Measurements from ENCODE around the gene COG5.

Gene COG5

DNA sequence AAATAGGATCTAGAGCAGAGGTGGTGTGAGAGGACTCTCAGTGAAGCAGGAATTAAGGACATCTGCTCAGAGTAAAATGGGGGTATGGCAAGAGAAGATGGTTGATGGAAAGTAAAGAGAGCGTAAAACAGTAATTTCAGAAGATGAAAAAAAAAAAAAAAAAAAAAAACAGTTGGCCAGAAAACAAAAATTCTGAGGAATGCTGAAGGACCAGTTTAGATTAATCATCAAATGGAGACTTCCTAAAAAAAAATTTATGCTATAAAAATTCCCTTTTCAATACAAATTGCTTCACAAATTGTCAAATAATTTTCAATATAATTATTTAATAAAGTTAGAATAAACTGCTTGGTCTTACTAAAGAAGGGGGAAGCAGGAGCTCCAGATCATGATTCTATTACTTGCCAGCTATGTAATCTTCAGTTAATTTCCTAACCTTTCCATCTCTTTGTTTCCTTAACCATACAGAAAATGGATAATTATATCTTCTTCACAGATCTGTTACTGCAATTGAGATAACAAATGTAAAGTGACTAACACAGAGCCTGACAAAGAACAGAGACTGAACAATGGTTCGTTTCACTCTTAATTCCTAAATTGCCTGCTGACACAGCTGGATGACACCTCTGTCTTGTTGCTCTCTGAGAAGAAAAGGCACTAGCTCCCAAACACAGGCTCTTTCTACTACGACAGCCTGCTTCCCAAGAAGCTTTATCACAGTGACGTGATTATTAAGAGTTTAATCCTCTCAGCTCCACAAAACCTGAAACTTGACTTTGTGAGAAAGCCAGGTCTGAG is 158.8 kb downstream of the COG5 start:
- ChIA-PET POLR2A (ENCODE audit: low non-redundant PET) (no interaction called here), CTCF (interaction anchor here (0.5 kb wide), 1 partner anchor 854 kb away, joined by 3 read pairs; no protein-coding TSS in a partner anchor)
- TF ChIP-seq, protein P1, sequence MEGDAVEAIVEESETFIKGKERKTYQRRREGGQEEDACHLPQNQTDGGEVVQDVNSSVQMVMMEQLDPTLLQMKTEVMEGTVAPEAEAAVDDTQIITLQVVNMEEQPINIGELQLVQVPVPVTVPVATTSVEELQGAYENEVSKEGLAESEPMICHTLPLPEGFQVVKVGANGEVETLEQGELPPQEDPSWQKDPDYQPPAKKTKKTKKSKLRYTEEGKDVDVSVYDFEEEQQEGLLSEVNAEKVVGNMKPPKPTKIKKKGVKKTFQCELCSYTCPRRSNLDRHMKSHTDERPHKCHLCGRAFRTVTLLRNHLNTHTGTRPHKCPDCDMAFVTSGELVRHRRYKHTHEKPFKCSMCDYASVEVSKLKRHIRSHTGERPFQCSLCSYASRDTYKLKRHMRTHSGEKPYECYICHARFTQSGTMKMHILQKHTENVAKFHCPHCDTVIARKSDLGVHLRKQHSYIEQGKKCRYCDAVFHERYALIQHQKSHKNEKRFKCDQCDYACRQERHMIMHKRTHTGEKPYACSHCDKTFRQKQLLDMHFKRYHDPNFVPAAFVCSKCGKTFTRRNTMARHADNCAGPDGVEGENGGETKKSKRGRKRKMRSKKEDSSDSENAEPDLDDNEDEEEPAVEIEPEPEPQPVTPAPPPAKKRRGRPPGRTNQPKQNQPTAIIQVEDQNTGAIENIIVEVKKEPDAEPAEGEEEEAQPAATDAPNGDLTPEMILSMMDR (conservative IDR thresholded peaks at IDR 0.05; ENCODE audit: low read depth): no peak
- H3K27ac ChIP-seq: no peak overlapping the region
- DNase-seq (ENCODE audit: low spot score): peak; percentile 8

DNA sequence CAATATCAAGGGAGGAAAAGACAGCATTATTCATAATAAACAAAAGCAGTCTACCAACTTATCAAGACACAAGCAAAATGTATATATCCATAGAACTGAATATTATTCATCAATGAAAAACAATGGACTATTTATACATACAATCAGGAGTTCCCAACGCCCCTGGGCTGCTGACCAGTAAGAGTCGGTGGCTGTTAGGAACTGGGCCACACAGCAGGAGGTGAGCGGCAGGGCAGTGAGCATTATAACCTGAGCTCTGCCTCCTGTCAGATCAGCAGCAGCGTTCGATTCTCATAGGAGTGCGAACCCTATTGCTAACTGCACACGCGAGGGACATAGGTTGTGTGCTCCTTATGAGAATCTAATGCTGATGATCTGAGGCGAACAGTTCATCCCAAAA is 165.6 kb downstream of the COG5 start:
- no peak overlapping the region for H3K27ac ChIP-seq
- POLR2A ChIA-PET (ENCODE audit: low non-redundant PET): no interaction called here
- CTCF ChIA-PET: no interaction called here
- TF ChIP-seq, protein P1 (conservative IDR thresholded peaks at IDR 0.05; ENCODE audit: low read depth): no peak
- DNase-seq (ENCODE audit: low spot score): no peak

DNA sequence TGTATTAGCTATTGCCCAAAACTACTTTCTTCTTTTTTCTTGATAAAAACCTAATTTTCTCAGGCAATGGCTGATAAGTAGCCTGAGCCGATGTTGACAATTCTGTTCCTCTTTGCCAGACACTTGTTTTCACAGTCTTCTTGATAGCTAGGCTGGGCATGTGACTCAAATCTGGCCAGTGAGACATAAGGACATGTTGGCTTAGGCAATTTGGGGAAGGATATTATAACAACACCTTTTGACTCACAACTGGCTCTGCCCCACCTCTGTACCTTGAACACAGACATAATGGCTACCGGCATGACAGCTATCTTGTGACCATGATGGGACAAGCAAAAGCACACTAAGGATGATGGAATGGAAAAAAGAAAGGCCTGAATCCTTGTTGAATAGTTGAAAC is 166.7 kb downstream of the COG5 start:
- ChIA-PET POLR2A (ENCODE audit: low non-redundant PET) (no interaction called here), CTCF (interaction anchor here (0.5 to 1.2 kb wide), 4 partner anchors 67 to 215 kb away, joined by 3 to 10 read pairs (median 4); no protein-coding TSS in a partner anchor)
- no peak for DNase-seq (ENCODE audit: low spot score)
- TF ChIP-seq, protein P1 (conservative IDR thresholded peaks at IDR 0.05; ENCODE audit: low read depth): no peak
- no peak overlapping the region for H3K27ac ChIP-seq

DNA sequence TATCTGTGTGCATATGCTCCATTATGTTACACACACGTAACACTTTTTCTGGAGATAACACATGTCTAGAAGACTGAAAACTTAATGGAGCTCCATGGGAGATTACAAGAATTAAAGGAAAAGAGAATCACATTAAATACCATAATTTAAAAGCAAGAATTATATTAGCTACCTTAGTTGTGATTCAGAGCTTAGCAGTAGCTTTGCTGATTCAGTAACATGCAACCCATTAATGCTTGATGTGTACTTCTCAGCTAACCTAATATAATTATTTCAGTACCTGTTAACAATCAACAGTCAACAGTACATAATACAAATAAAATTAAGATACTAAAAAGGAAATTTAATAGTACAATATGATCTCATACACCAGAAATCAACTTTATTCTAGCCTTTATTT is 167.6 kb downstream of the COG5 start:
- no peak overlapping the region for H3K27ac ChIP-seq
- DNase-seq (ENCODE audit: low spot score): no peak
- TF ChIP-seq, protein P1 (conservative IDR thresholded peaks at IDR 0.05; ENCODE audit: low read depth): no peak
- ChIA-PET POLR2A (ENCODE audit: low non-redundant PET) (no interaction called here), CTCF (interaction anchor here (1.2 kb wide), 1 partner anchor 68 kb away, joined by 3 read pairs; no protein-coding TSS in a partner anchor)

DNA sequence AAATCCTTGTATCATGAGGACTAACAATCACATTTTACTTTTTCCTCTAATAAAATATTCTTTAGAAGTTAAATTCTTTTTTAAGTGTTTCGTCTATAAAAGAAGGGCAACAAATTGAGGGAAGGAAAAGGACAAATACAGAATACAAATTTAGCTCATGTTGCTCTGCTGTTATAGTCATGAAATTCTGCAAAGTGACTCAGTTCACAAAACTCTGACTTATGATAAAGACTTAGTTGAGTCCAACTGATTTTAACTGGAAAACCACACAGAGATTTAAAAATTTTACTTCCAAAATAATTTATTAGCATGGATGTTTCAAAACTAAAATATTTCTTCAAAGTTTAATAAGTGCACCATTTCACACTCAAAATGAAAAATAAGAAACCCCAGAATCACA is 168.9 kb downstream of the COG5 start:
- ChIA-PET CTCF (interaction anchor here (0.7 kb wide), 1 partner anchor 1394 kb away, joined by 4 read pairs; no protein-coding TSS in a partner anchor), POLR2A (ENCODE audit: low non-redundant PET) (no interaction called here)
- no peak overlapping the region for H3K27ac ChIP-seq
- no peak for DNase-seq (ENCODE audit: low spot score)
- TF ChIP-seq, protein P1 (conservative IDR thresholded peaks at IDR 0.05; ENCODE audit: low read depth): no peak

DNA sequence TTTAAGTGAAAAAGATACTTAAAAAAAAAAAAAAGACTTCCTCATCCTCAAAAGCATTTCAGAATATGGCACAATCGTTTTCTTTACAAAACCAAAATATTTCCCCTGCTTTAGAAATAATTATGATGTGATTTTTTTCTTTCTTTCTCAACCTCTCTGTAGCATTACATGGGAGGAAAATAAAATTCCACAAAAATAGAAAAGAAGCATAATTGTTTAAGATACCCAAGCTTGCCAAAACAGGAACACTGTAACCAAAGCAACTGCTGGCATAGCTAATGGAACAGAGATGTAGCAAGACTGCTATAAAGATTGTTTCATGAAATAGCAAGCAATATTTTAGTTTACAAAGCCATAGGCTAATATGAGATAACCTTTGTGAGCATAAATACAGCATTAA is 169.4 kb downstream of the COG5 start:
- POLR2A ChIA-PET (ENCODE audit: low non-redundant PET): no interaction called here
- DNase-seq (ENCODE audit: low spot score): no peak
- CTCF ChIA-PET: interaction anchor here (0.7 kb wide), 2 partner anchors 52 to 1394 kb away, joined by 3 to 4 read pairs; no protein-coding TSS in a partner anchor
- TF ChIP-seq, protein P1 (conservative IDR thresholded peaks at IDR 0.05; ENCODE audit: low read depth): no peak
- no peak overlapping the region for H3K27ac ChIP-seq
